Astrocyte (in vitro differentiated cells and primary cell): Measurements from ENCODE around the gene ARRDC3. TPM values are rescaled to one million over a fixed set of nuclear protein-coding genes. Genes with fewer than 3 reads are reported as not detected.
"Not testable (repeated sequence)": the region's sequence is repeated elsewhere in the genome, so short reads cannot be mapped to it uniquely, and the experiment has no call there.

Experiments
- DNase-seq: peaks from one replicate; pipeline ENCODE4 v3.0.0-alpha.2; 2010; ENCODE audit warnings: low read depth
- FAIRE-seq: peaks from 2 replicates; lab custom pipeline; 2011; peaks lifted over from hg19 to GRCh38; lab: Jason Lieb, UNC
- H2AFZ ChIP-seq: 2 replicates; pipeline ENCODE4 v1.6.0; 2012; ENCODE audit warnings: low read depth, low read length, inconsistent platforms
- H3K27ac ChIP-seq: 2 replicates; pipeline ENCODE4 v1.5.1; 2011; ENCODE audit warnings: low read depth, low read length, inconsistent platforms
- H3K27me3 ChIP-seq: 2 replicates; pipeline ENCODE4 v1.6.0; 2011; ENCODE audit warnings: low read length, inconsistent platforms; ENCODE audit not compliant: insufficient read depth
- H3K36me3 ChIP-seq: 2 replicates; pipeline ENCODE4 v1.5.1; 2011; ENCODE audit warnings: low read length, inconsistent platforms; ENCODE audit not compliant: insufficient read depth
- H3K4me1 ChIP-seq: 2 replicates; pipeline ENCODE4 v1.5.1; 2011; ENCODE audit warnings: low read length, inconsistent platforms; ENCODE audit not compliant: insufficient read depth
- H3K4me2 ChIP-seq: 2 replicates; pipeline ENCODE4 v1.6.0; 2012; ENCODE audit warnings: low read length, inconsistent platforms
- H3K4me3 ChIP-seq: 2 replicates; pipeline ENCODE4 v1.5.1; 2011; ENCODE audit warnings: low read depth, mild to moderate bottlenecking, low read length, inconsistent platforms; ENCODE audit not compliant: insufficient read depth
- H3K79me2 ChIP-seq: 2 replicates; pipeline ENCODE4 v1.6.0; 2012; ENCODE audit warnings: mild to moderate bottlenecking, low read length, inconsistent platforms; ENCODE audit not compliant: insufficient read depth
- H3K9ac ChIP-seq: 2 replicates; pipeline ENCODE4 v1.6.0; 2012; ENCODE audit warnings: mild to moderate bottlenecking, low read length, inconsistent platforms
- H3K9me3 ChIP-seq: 2 replicates; pipeline ENCODE4 v1.5.1; 2012; ENCODE audit warnings: low read depth, mild to moderate bottlenecking, low read length, inconsistent platforms; ENCODE audit not compliant: insufficient read depth
- H4K20me1 ChIP-seq: 2 replicates; pipeline ENCODE4 v1.6.0; 2012; ENCODE audit warnings: low read length, inconsistent platforms; ENCODE audit not compliant: insufficient read depth
- H3K27ac Mint-ChIP-seq: one replicate; pipeline ENCODE4 v1.8.0; 2021; ENCODE audit warnings: mild to moderate bottlenecking, mixed read lengths; ENCODE audit not compliant: unreplicated experiment
- H3K27me3 Mint-ChIP-seq: one replicate; pipeline ENCODE4 v1.8.0; 2021; ENCODE audit warnings: low read depth, mixed read lengths; ENCODE audit not compliant: unreplicated experiment
- H3K36me3 Mint-ChIP-seq: one replicate; pipeline ENCODE4 v1.8.0; 2021; ENCODE audit warnings: low read depth, mixed read lengths; ENCODE audit not compliant: unreplicated experiment
- H3K4me1 Mint-ChIP-seq: one replicate; pipeline ENCODE4 v1.8.0; 2021; ENCODE audit warnings: low read depth, mixed read lengths; ENCODE audit not compliant: unreplicated experiment
- H3K4me3 Mint-ChIP-seq: one replicate; pipeline ENCODE4 v1.8.0; 2021; ENCODE audit warnings: mild to moderate bottlenecking, moderate library complexity, mixed read lengths; ENCODE audit not compliant: unreplicated experiment
- H3K9me3 Mint-ChIP-seq: one replicate; pipeline ENCODE4 v1.8.0; 2021; ENCODE audit warnings: mild to moderate bottlenecking, mixed read lengths; ENCODE audit not compliant: unreplicated experiment
- CTCF ChIP-seq: IDR thresholded peaks from 2 replicates; pipeline ENCODE4 v1.5.1; 2011; ENCODE audit warnings: low read depth, mild to moderate bottlenecking, inconsistent platforms, low read length, moderate library complexity; ENCODE audit not compliant: insufficient read depth
- EZH2 ChIP-seq: IDR thresholded peaks from 2 replicates; pipeline ENCODE4 v1.6.1; 2012; ENCODE audit warnings: mild to moderate bottlenecking, low read length, inconsistent platforms; ENCODE audit not compliant: insufficient read depth
- total RNA-seq: library from RNA; stranded (reverse); gene quantifications from 2 replicates; pipeline ENCODE4 v1.2.1, GENCODE V29; 2021

The ARRDC3 gene
- total RNA-seq, 1 donor from 2014 or later: 94.7 TPM

DNA sequence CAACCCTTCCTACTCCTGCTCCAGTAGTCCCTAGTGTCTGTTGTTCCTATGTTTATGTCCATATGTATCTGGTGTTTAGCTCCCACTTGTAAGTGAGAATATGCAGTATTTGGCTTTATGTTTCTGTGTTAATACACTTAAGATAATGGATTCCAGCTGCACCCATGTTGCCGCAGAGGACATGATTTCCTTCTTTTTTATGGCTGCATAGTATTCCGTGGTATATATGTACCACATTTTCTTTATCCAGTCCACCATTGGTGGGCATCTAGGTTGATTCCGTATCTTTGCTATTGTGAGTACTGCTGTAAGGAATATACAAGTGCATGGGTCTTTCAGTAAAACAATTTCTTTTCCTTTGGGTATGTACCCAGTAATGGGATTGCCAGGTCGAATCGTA, 5.2 kb upstream of the ARRDC3 start:
- peaks cover 7% of the 10 kb centered on the region for H3K4me1 Mint-ChIP-seq
- H3K79me2 ChIP-seq: no peaks in the 10 kb centered on the region
- no peaks in the 10 kb centered on the region for H3K27me3 Mint-ChIP-seq
- no peak overlapping the region for H2AFZ ChIP-seq
- no peak for FAIRE-seq
- no peaks in the 10 kb centered on the region for H3K27me3 ChIP-seq
- H3K4me3 ChIP-seq: no peak overlapping the region
- DNase-seq: no peak
- H3K4me2 ChIP-seq: no peak overlapping the region
- no peaks in the 10 kb centered on the region for H3K9me3 Mint-ChIP-seq
- H4K20me1 ChIP-seq: no peaks in the 10 kb centered on the region
- no peak overlapping the region for H3K27ac Mint-ChIP-seq
- peaks cover 9% of the 10 kb centered on the region for H3K4me1 ChIP-seq
- no peak overlapping the region for H3K27ac ChIP-seq
- no peaks in the 10 kb centered on the region for H3K36me3 ChIP-seq
- no peaks in the 10 kb centered on the region for H3K36me3 Mint-ChIP-seq
- no peak overlapping the region for H3K4me3 Mint-ChIP-seq
- H3K9me3 ChIP-seq: no peaks in the 10 kb centered on the region
- no peak overlapping the region for H3K9ac ChIP-seq
- TF ChIP-seq EZH2 (no peak), CTCF (no peak)

DNA sequence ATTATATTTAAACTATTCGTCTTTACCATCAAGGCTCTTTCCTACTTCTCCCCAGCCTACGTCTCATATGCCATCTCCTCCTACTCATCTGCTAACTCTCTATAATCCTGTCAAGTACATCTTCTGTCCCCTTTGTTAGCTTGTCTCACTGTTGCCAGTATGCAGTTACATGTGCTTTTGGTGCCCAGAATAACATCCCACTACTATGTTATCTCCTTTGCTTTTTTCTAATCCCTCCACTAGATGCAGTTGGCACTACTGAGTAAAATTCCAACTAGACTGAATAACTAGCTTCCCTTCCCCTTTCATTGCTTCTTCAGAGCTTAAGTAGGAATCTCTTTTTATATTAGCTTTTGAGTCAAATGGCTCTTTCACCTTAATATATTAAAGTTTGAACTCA, 3.0 kb upstream of the ARRDC3 start:
- Histone ChIP-seq H3K4me3 (no peak overlapping the region), H3K9me3 (no peaks in the 10 kb centered on the region), H3K9ac (no peak overlapping the region), H3K27ac (no peak overlapping the region), H3K27me3 (no peaks in the 10 kb centered on the region), H2AFZ (no peak overlapping the region), H3K4me2 (no peak overlapping the region), H3K36me3 (no peaks in the 10 kb centered on the region), H4K20me1 (peaks cover 3% of the 10 kb centered on the region), H3K79me2 (peaks cover 20% of the 10 kb centered on the region), H3K4me1 (peaks cover 9% of the 10 kb centered on the region)
- no peaks in the 10 kb centered on the region for H3K9me3 Mint-ChIP-seq
- H3K4me3 Mint-ChIP-seq: no peak overlapping the region
- DNase-seq (no peak), FAIRE-seq (no peak)
- no peaks in the 10 kb centered on the region for H3K27me3 Mint-ChIP-seq
- peaks cover 2% of the 10 kb centered on the region for H3K36me3 Mint-ChIP-seq
- no peak overlapping the region for H3K27ac Mint-ChIP-seq
- H3K4me1 Mint-ChIP-seq: peaks cover 7% of the 10 kb centered on the region
- TF ChIP-seq CTCF (no peak), EZH2 (no peak)

GRCh38 chr5:91385596-91385995, 2.5 kb upstream of the ARRDC3 start:
- not testable (repeated sequence) for H3K4me3 ChIP-seq, H3K36me3 ChIP-seq, H3K27me3 Mint-ChIP-seq, FAIRE-seq, H3K9me3 Mint-ChIP-seq, H3K4me3 Mint-ChIP-seq, H3K36me3 Mint-ChIP-seq, H3K4me1 ChIP-seq, H3K9ac ChIP-seq, H3K27ac ChIP-seq, H3K27me3 ChIP-seq, H2AFZ ChIP-seq, H3K4me2 ChIP-seq, H3K27ac Mint-ChIP-seq, H3K4me1 Mint-ChIP-seq, H4K20me1 ChIP-seq, H3K9me3 ChIP-seq, DNase-seq
- peaks cover 25% of the 10 kb centered on the region for H3K79me2 ChIP-seq
